Adrenal gland (tissue), 12 donors: ENCODE measurements around the gene TFEB. TPM values are rescaled to one million over a fixed set of nuclear protein-coding genes. Genes with fewer than 3 reads are reported as not detected.

ENCODE experiments used
- DNase-seq, 7 donors: peaks; one replicate each; pipeline ENCODE4 v3.0.0-alpha.2; 2019 to 2020
- H3K27ac ChIP-seq, 5 donors: fragments of 200-600 bp; sonication (generic) in 4 of 5; 1 replicate in 3 of 5; 2 replicates in 2 of 5; pipeline versions ENCODE4 v1.5.1 to v1.8.0; 2016 to 2020; ENCODE audit warnings: mild to moderate bottlenecking in 1 of 5
- H3K27me3 ChIP-seq: fragments of 200-600 bp; 2 replicates; pipeline ENCODE4 v1.8.0; 2021
- H3K36me3 ChIP-seq, 2 donors: fragments of 200-600 bp; replicated peaks in 1 of 2; 1 replicate in 1 of 2; 2 replicates in 1 of 2; pipeline versions ENCODE4 v1.5.1 to v1.8.0; 2018 to 2022
- H3K4me1 ChIP-seq, 2 donors: fragments of 200-600 bp; replicated peaks in 1 of 2; 1 replicate in 1 of 2; 2 replicates in 1 of 2; pipeline versions ENCODE4 v1.5.1 to v1.8.0; 2018 to 2021
- H3K4me3 ChIP-seq, 4 donors: fragments of 200-600 bp; sonication (generic) in 3 of 4; one replicate each; pipeline ENCODE4 v1.5.1; 2016 to 2018
- H3K9me3 ChIP-seq, 3 donors: fragments of 200-600 bp; sonication (generic) in 1 of 3; replicated peaks in 1 of 3; 1 replicate in 2 of 3; 2 replicates in 1 of 3; pipeline versions ENCODE4 v1.5.1 to v1.8.0; 2016 to 2021
- CTCF ChIP-seq, 6 experiments: fragments of 450-650 bp in 4 of 6; fragments of 200-600 bp in 2 of 6; sonication (generic) in 1 of 6; IDR thresholded peaks; 1 replicate in 5 of 6; 2 replicates in 1 of 6; pipeline versions ENCODE4 v1.5.1 to v1.8.0; 2016 to 2021; ENCODE audit warnings: antibody characterized with exemption in 6 of 6, mild to moderate bottlenecking in 2 of 6, moderate library complexity in 1 of 6
- POLR2A ChIP-seq, 2 donors: fragments of 450-650 bp; IDR thresholded peaks; one replicate each; pipeline ENCODE4 v1.6.1; 2017; ENCODE audit warnings: antibody characterized with exemption in 2 of 2, mild to moderate bottlenecking in 2 of 2, moderate library complexity in 1 of 2
- WGBS, 4 donors: extraction: QIAGEN DNeasy Blood & Tissue Kit in 2 of 4; methylation state at CpG; one replicate each; pipeline versions ENCODE4 v1.1.5 to v1.1.7; 2013 to 2017; 5-methylcytosine and 5-hydroxymethylcytosine counted together
- intact Hi-C, 2 donors: fragments of 100-400 bp; cut with DNase I; formaldehyde crosslinking; loops; one replicate each; pipeline versions ENCODE4 v1.14.1 to v1.15.0; 2022 to 2023
- polyA plus RNA-seq, 3 donors: library from polyadenylated mRNA; stranded (reverse); fragments of 200-250 nt in 2 of 3; fragments of 350-450 nt in 1 of 3; fragmentation: Illumina TruSeq in 1 of 3; extraction: RNeasy Lipid Tissue Mini Kit (QIAGEN cat#74804) in 1 of 3; gene quantifications; one replicate each; pipeline ENCODE4 v1.2.3, GENCODE V29; 2013 to 2014
- total RNA-seq, 9 donors: library from RNA; depleted of rRNA in 4 of 9; stranded (reverse); fragments of >200 nt in 4 of 9; fragments of 120-200 nt in 1 of 9; fragmentation: NEBNext Ultra II Directional in 1 of 9; extraction: Animal tissue kit (Norgen Biotek cat#: 25700) in 1 of 9; gene quantifications; one replicate each; pipeline versions ENCODE4 v1.1.0 to v1.2.4, GENCODE V29; 2013 to 2023
- donor health status: healthy with polysubstance abuse.
- donor health status: Bipolar disorder and iron deficiency.
- donor health status: DM: yes; HTN: yes; CAD: no.
- donor health status: DM: no; HTN: no; CAD: no.
- donor health status: DM: no; HTN: no; CAD: no.
- donor health status: DM: yes; HTN: yes; CAD: no.

TFEB gene
- total and polyA plus RNA-seq, 12 donors, result 2.1 to 47.2 (median 20.2) TPM

- Histone ChIP-seq H3K4me1 (peaks cover 3 to 15% of the 10 kb centered on the region in 2 donors), H3K9me3 (no peaks in the 10 kb centered on the region), H3K4me3 (no peak overlapping the region), H3K27me3 (no peaks in the 10 kb centered on the region), H3K27ac (no peak overlapping the region), H3K36me3 (peaks cover 0 to 15% of the 10 kb centered on the region in 2 donors)
- no peak for TF ChIP-seq CTCF (IDR thresholded peaks at IDR 0.05)
- no peak for TF ChIP-seq POLR2A (IDR thresholded peaks at IDR 0.05)
- intact Hi-C loops, result no loop called here
- DNase-seq, result peak in 2 of 7 donors; percentile 4 to 11
- WGBS, 4 donors, result 88 to 94% (median 91%) methylated on average over 8 of the region's 8 CpGs
These were observed 43.9 kb downstream of the TFEB start for GRCh38 chr6:41691426-41692079.

GRCh38 chr6:41690541-41691330 is 44.7 kb downstream of the TFEB start:
- no peaks in the 10 kb centered on the region for H3K9me3 ChIP-seq
- H3K4me1 ChIP-seq, result peaks cover 3 to 15% of the 10 kb centered on the region in 2 donors
- H3K36me3 ChIP-seq, result peaks cover 0 to 21% of the 10 kb centered on the region in 2 donors
- no peak overlapping the region for H3K27ac ChIP-seq
- no peak overlapping the region for H3K4me3 ChIP-seq
- intact Hi-C loops, result no loop called here
- H3K27me3 ChIP-seq, result no peaks in the 10 kb centered on the region
- TF ChIP-seq POLR2A (IDR thresholded peaks at IDR 0.05) (no peak), CTCF (IDR thresholded peaks at IDR 0.05) (no peak)
- 93 to 96% (median 96%) methylated on average over 12 to 25 of the region's 25 CpGs for WGBS, 4 donors
- peak in 2 of 7 donors; percentile 12 to 14 for DNase-seq

GRCh38 chr6:41689171-41690008 is 46.0 kb downstream of the TFEB start:
- H3K27me3 ChIP-seq, result no peaks in the 10 kb centered on the region
- H3K36me3 ChIP-seq, result peaks cover 0 to 34% of the 10 kb centered on the region in 2 donors
- intact Hi-C loops, result loop anchor here in 1 of 2 donors (10.0 kb wide), 1 partner anchor 265 kb away; no protein-coding TSS in a partner anchor
- TF ChIP-seq POLR2A (IDR thresholded peaks at IDR 0.05) (no peak), CTCF (IDR thresholded peaks at IDR 0.05) (no peak)
- 49 to 68% (median 52%) methylated on average over 8 to 9 of the region's 9 CpGs for WGBS, 4 donors
- H3K4me1 ChIP-seq, result peaks cover 3 to 15% of the 10 kb centered on the region in 2 donors
- DNase-seq, result peak in 5 of 7 donors; percentile 51 to 66 (median 56)
- peak overlapping the region in 3 of 5 donors; percentile 38 to 71 (median 41) for H3K27ac ChIP-seq
- no peak overlapping the region for H3K4me3 ChIP-seq
- no peaks in the 10 kb centered on the region for H3K9me3 ChIP-seq
